Measurements from ENCODE around the gene SGCA.

Gene SGCA

GRCh38 chr17:50182783-50183420 lies 17.1 kb downstream of the SGCA start:
- DNase-seq (ENCODE audit: low read depth in 2 of 2): no peak

- DNase-seq (ENCODE audit: low read depth in 2 of 2): no peak
Observed at GRCh38 chr17:50183421-50183994, 17.7 kb downstream of the SGCA start.

GRCh38 chr17:50184064-50184463 lies 18.3 kb downstream of the SGCA start:
- no peak for DNase-seq (ENCODE audit: low read depth in 2 of 2)

GRCh38 chr17:50184611-50185398 lies 19.0 kb downstream of the SGCA start:
- no peak for DNase-seq (ENCODE audit: low read depth in 2 of 2)

- no peak for DNase-seq (ENCODE audit: low read depth in 2 of 2)
Observed at GRCh38 chr17:50185631-50186471, 20.0 kb downstream of the SGCA start.

GRCh38 chr17:50186661-50187393 lies 21.0 kb downstream of the SGCA start:
- no peak for DNase-seq (ENCODE audit: low read depth in 2 of 2)

- no peak for DNase-seq (ENCODE audit: low read depth in 2 of 2)
Observed at GRCh38 chr17:50187394-50187725, 21.6 kb downstream of the SGCA start.

- no peak for DNase-seq (ENCODE audit: low read depth in 2 of 2)
Observed at GRCh38 chr17:50187751-50188530, 22.1 kb downstream of the SGCA start.

GRCh38 chr17:50188531-50188920 lies 22.7 kb downstream of the SGCA start:
- DNase-seq (ENCODE audit: low read depth in 2 of 2): no peak

- DNase-seq (ENCODE audit: low read depth in 2 of 2): no peak
Observed at GRCh38 chr17:50188921-50189549, 23.2 kb downstream of the SGCA start.

- DNase-seq (ENCODE audit: low read depth in 2 of 2): no peak
Observed at GRCh38 chr17:50189550-50190292, 23.9 kb downstream of the SGCA start.

- no peak for DNase-seq (ENCODE audit: low read depth in 2 of 2)
Observed at GRCh38 chr17:50190293-50190602, 24.4 kb downstream of the SGCA start.

GRCh38 chr17:50190603-50191358 lies 25.0 kb downstream of the SGCA start:
- DNase-seq (ENCODE audit: low read depth in 2 of 2): no peak

GRCh38 chr17:50191359-50192143 lies 25.7 kb downstream of the SGCA start:
- no peak for DNase-seq (ENCODE audit: low read depth in 2 of 2)

- no peak for DNase-seq (ENCODE audit: low read depth in 2 of 2)
Observed at GRCh38 chr17:50192144-50192617, 26.4 kb downstream of the SGCA start.

- DNase-seq (ENCODE audit: low read depth in 2 of 2): no peak
Observed at GRCh38 chr17:50192618-50193291, 26.9 kb downstream of the SGCA start.

GRCh38 chr17:50194140-50194933 lies 28.5 kb downstream of the SGCA start:
- DNase-seq (ENCODE audit: low read depth in 2 of 2): no peak
